ENCODE data around the gene IRS2.

Gene IRS2

GRCh38 chr13:109802936-109803335 is 16.6 kb upstream of the IRS2 start:
- DNase-seq: no peak

- no peak for DNase-seq
Observed at GRCh38 chr13:109795011-109795410, 8.6 kb upstream of the IRS2 start.

- no peak for DNase-seq
Observed at GRCh38 chr13:109794095-109794494, 7.7 kb upstream of the IRS2 start.

GRCh38 chr13:109792416-109793059 is 6.2 kb upstream of the IRS2 start:
- no peak for DNase-seq

- peak; percentile 30 to 79 (median 76) for DNase-seq
Observed at GRCh38 chr13:109790942-109791605, 4.7 kb upstream of the IRS2 start.

GRCh38 chr13:109790086-109790485 is 3.7 kb upstream of the IRS2 start:
- no peak for DNase-seq

GRCh38 chr13:109789262-109789661 is 2.9 kb upstream of the IRS2 start:
- DNase-seq: peak in 1 of 3 experiments; percentile 32

GRCh38 chr13:109788372-109789111 is 2.2 kb upstream of the IRS2 start:
- no peak for DNase-seq

GRCh38 chr13:109787135-109787954 is 962 bp upstream of the IRS2 start:
- DNase-seq: peak; percentile 77 to 97 (median 92)

- peak in 2 of 3 experiments; percentile 64 to 89 for DNase-seq
Observed at GRCh38 chr13:109785892-109786450, 412 bp downstream of the IRS2 start.

GRCh38 chr13:109785141-109785891 is 1.1 kb downstream of the IRS2 start:
- DNase-seq: peak; percentile 78 to 92 (median 86)

- DNase-seq: peak; percentile 82 to 88 (median 82)
Observed at GRCh38 chr13:109784590-109785140, 1.7 kb downstream of the IRS2 start.

GRCh38 chr13:109783815-109784589 is 2.4 kb downstream of the IRS2 start:
- no peak for DNase-seq

- DNase-seq: no peak
Observed at GRCh38 chr13:109783447-109783814, 3.0 kb downstream of the IRS2 start.

GRCh38 chr13:109782823-109783431 is 3.5 kb downstream of the IRS2 start:
- DNase-seq: no peak

- DNase-seq: no peak
Observed at GRCh38 chr13:109782066-109782822, 4.1 kb downstream of the IRS2 start.

- DNase-seq: no peak
Observed at GRCh38 chr13:109781384-109782065, 4.9 kb downstream of the IRS2 start.

GRCh38 chr13:109780845-109781383 is 5.5 kb downstream of the IRS2 start:
- DNase-seq: peak in 1 of 3 experiments; percentile 47

All from NCI-H1417 (cell line).